Muscle of leg (tissue), 9 donors: ENCODE data around the gene WASHC2A. TPM values are rescaled to one million over a fixed set of nuclear protein-coding genes. Genes with fewer than 3 reads are reported as not detected.

Experiments
- polyA plus RNA-seq, 8 donors: library from polyadenylated mRNA; unstranded; fragments of 120-200 nt; gene quantifications; one replicate each; pipeline versions ENCODE4 v1.2.1 to v1.2.3, GENCODE V29; 2013; ENCODE audit warnings: inconsistent platforms in 1 of 8, low replicate concordance in 1 of 8; ENCODE audit not compliant: insufficient read length in 8 of 8, insufficient read depth in 1 of 8
- total RNA-seq: library from RNA; stranded (reverse); fragments of 120-200 nt; gene quantifications from one replicate; pipeline ENCODE4 v1.2.4, GENCODE V29; 2013

Gene WASHC2A
- total and polyA plus RNA-seq, 9 donors, result 22.0 to 32.4 (median 25.2) TPM

Other genes with a start within 250 kb of the WASHC2A start
- 29.4 TPM for gene PARG, start 125.9 kb upstream of the WASHC2A start, total RNA-seq
- gene PARG, start 125.9 kb upstream of the WASHC2A start, polyA plus RNA-seq, result 10 to 100 TPM; 15.9 to 21.2 (median 18.6) TPM
- gene TIMM23B, start 125.9 kb upstream of the WASHC2A start, total RNA-seq, result 14.3 TPM
- 10 to 100 TPM; 11.4 to 23.5 (median 12.9) TPM for gene TIMM23B, start 125.9 kb upstream of the WASHC2A start, polyA plus RNA-seq
- 7.5 TPM for gene AGAP6, start 79.5 kb upstream of the WASHC2A start, total RNA-seq
- gene AGAP6, start 79.5 kb upstream of the WASHC2A start, polyA plus RNA-seq, result 10 to 100 TPM in 4 of 8 donors, 1 to 10 TPM in 4; 6.6 to 27.0 (median 10.6) TPM
- 1.6 TPM for gene ASAH2, start 183.6 kb downstream of the WASHC2A start, total RNA-seq
- 1 to 10 TPM in 5 of 8 donors, under 1 TPM in 3; 0.23 to 3.4 (median 1.4) TPM for gene ASAH2, start 183.6 kb downstream of the WASHC2A start, polyA plus RNA-seq